Lower lobe of right lung (tissue), 2 donors: ENCODE data around the gene CHRNB2. TPM values are rescaled to one million over a fixed set of nuclear protein-coding genes. Genes with fewer than 3 reads are reported as not detected.

ENCODE experiments used
- ATAC-seq, 2 donors: fragments of 200-7000 bp; cut with Tn5 transposase; one replicate each; pipeline ENCODE4 v1.9.1; 2020 to 2022; ENCODE audit warnings: mild to moderate bottlenecking in 2 of 2, moderate library complexity in 2 of 2
- DNase-seq: peaks from one replicate; pipeline ENCODE4 v3.0.0-alpha.2; 2020
- H3K27ac ChIP-seq: fragments of 200-600 bp; one replicate; pipeline ENCODE4 v1.8.0; 2022
- H3K27me3 ChIP-seq: fragments of 200-600 bp; one replicate; pipeline ENCODE4 v1.8.0; 2022; ENCODE audit warnings: low read depth
- H3K36me3 ChIP-seq: fragments of 200-600 bp; one replicate; pipeline ENCODE4 v1.8.0; 2022; ENCODE audit warnings: mild to moderate bottlenecking
- H3K4me1 ChIP-seq: fragments of 200-600 bp; one replicate; pipeline ENCODE4 v1.8.0; 2022
- H3K4me3 ChIP-seq: fragments of 200-600 bp; one replicate; pipeline ENCODE4 v1.8.0; 2022; ENCODE audit warnings: mild to moderate bottlenecking
- H3K9me3 ChIP-seq: fragments of 200-600 bp; one replicate; pipeline ENCODE4 v1.8.0; 2022
- CTCF ChIP-seq: fragments of 200-600 bp; IDR thresholded peaks from one replicate; pipeline ENCODE4 v1.8.0; 2022; ENCODE audit warnings: antibody characterized with exemption, mild to moderate bottlenecking
- intact Hi-C: fragments of 100-400 bp; cut with DNase I; formaldehyde crosslinking; loops from one replicate; pipeline ENCODE4 v1.11.0; 2022
- total RNA-seq: library from RNA; stranded (reverse); fragmentation: NEBNext Ultra II Directional; extraction: Animal tissue kit (Norgen Biotek cat#: 25700); gene quantifications from one replicate; pipeline ENCODE4 v1.2.1, GENCODE V29; 2021
- donor health status: DM: no; HTN: yes; CAD: no; lungs with severe emphysema.

CHRNB2 gene
- total RNA-seq, 1 donor from 2014 or later = not detected

DNA sequence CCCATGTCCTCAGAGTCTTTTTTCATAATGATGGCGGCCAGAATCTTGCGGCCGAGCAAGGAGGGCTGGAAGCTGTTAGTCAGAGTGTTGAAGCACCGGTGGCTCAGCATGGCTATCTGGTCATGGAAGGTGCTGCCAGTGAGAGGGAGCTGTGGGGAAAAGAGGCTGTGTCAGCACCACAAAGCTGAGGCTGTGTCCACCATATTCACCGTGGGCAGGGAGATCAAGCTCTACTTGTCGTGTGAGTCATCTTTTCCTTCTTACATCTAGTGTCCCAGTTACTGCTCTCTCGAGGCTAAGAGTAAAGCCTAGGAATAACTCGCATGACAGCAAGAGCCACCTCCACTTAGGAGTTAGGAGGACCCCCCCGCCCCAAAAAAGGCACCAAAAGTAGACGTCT, 22.2 kb downstream of the CHRNB2 start:
- intact Hi-C loops = no loop called here

GRCh38 chr1:154590756-154591155, 23.2 kb downstream of the CHRNB2 start:
- Histone ChIP-seq H3K9me3 (no peaks in the 10 kb centered on the region), H3K4me1 (no peaks in the 10 kb centered on the region), H3K27me3 (no peaks in the 10 kb centered on the region), H3K36me3 (peaks cover 100% of the 10 kb centered on the region), H3K27ac (no peak overlapping the region), H3K4me3 (no peak overlapping the region)
- no peak for DNase-seq
- intact Hi-C loops = no loop called here
- TF ChIP-seq CTCF = no peak
- no peak for ATAC-seq

More for the DNA sequence above, 22.2 kb downstream of the CHRNB2 start:
- ATAC-seq (no peak), DNase-seq (no peak)
- no peak overlapping the region for H3K4me3 ChIP-seq
- H3K9me3 ChIP-seq = no peaks in the 10 kb centered on the region
- TF ChIP-seq CTCF = no peak
- H3K4me1 ChIP-seq = no peaks in the 10 kb centered on the region
- no peaks in the 10 kb centered on the region for H3K27me3 ChIP-seq
- no peak overlapping the region for H3K27ac ChIP-seq
- H3K36me3 ChIP-seq = peaks cover 100% of the 10 kb centered on the region

DNA sequence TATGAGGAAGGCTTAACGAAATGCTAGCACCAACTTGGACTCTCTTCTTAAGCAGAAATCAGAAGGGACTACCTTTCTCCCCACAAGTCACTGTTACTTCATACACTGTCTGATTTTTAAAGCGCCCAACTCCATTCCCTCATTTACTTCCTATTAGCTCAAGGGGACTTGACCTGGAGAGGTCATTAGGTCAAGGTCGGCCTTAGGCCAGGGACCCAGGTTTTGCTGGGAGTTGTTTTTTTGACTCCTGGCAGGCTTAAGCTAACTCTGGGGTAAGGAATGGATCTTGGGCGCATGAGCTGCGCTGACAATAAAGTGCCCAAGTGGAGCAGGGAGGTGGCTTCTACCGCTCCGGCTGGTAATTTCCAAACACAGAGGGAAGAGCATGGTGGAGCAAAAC, 23.6 kb downstream of the CHRNB2 start:
- DNase-seq (no peak), ATAC-seq (no peak)
- Histone ChIP-seq H3K4me1 (no peaks in the 10 kb centered on the region), H3K4me3 (no peak overlapping the region), H3K9me3 (no peaks in the 10 kb centered on the region), H3K36me3 (peaks cover 100% of the 10 kb centered on the region), H3K27ac (no peak overlapping the region), H3K27me3 (no peaks in the 10 kb centered on the region)
- no peak for TF ChIP-seq CTCF
- intact Hi-C loops = no loop called here

DNA sequence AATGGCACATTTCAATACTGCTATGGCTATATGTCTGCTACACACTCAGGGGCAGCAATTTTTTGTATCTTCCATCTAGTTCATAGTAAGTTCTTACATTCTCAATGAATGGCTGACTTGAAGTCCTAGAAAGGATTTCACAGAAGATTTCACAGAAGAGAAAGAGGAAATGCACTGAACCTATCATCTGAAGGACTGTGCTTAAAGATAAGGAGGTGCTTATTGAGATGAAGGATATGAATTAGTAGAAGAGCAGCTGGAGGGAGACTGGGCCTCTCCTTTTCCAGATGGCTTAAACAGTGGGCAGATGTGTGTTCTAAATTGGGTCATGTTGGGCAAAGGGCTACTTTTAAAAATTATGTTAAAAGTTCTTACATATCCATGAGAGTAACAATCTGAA, 25.8 kb downstream of the CHRNB2 start:
- no peak overlapping the region for H3K27ac ChIP-seq
- TF ChIP-seq CTCF = no peak
- intact Hi-C loops = no loop called here

GRCh38 chr1:154594811-154595210, 27.2 kb downstream of the CHRNB2 start:
- Histone ChIP-seq H3K4me3 (no peak overlapping the region), H3K36me3 (peaks cover 100% of the 10 kb centered on the region), H3K9me3 (no peaks in the 10 kb centered on the region), H3K4me1 (peaks cover 10% of the 10 kb centered on the region), H3K27me3 (no peaks in the 10 kb centered on the region), H3K27ac (no peak overlapping the region)
- ATAC-seq = no peak
- intact Hi-C loops = no loop called here
- DNase-seq = no peak
- TF ChIP-seq CTCF = no peak

More for the DNA sequence above, 25.8 kb downstream of the CHRNB2 start:
- no peak for ATAC-seq
- Histone ChIP-seq H3K27me3 (no peaks in the 10 kb centered on the region), H3K4me1 (no peaks in the 10 kb centered on the region), H3K36me3 (peaks cover 100% of the 10 kb centered on the region), H3K4me3 (no peak overlapping the region), H3K9me3 (no peaks in the 10 kb centered on the region)
- DNase-seq = no peak

- Histone ChIP-seq H3K9me3 (no peaks in the 10 kb centered on the region), H3K27me3 (no peaks in the 10 kb centered on the region), H3K4me1 (peaks cover 17% of the 10 kb centered on the region), H3K36me3 (peaks cover 100% of the 10 kb centered on the region), H3K27ac (no peak overlapping the region), H3K4me3 (no peak overlapping the region)
- no peak for DNase-seq
- no peak for ATAC-seq
- TF ChIP-seq CTCF = no peak
- intact Hi-C loops = no loop called here
Measured at GRCh38 chr1:154595621-154596020, 28.0 kb downstream of the CHRNB2 start.
